ENCODE measurements around the gene TMEM132D.

GRCh38 chr12:129729170-129729569 is 174.7 kb downstream of the TMEM132D start:
- TF ChIP-seq CTCF (conservative IDR thresholded peaks at IDR 0.05; ENCODE audit: low read length) (no peak), EZH2phosphoT487 (IDR thresholded peaks at IDR 0.05; ENCODE audit: borderline replicate concordance, low read depth, low read length) (no peak)

Measured in OCI-LY7 (cell line).